ENCODE measurements around the gene MNAT1.
A peak's percentile ranks its signal among the peaks of the same experiment; 100 is the strongest.
"Not testable (repeated sequence)": the region's sequence is repeated elsewhere in the genome, so short reads cannot be mapped to it uniquely, and the experiment has no call there.

MNAT1 gene

GRCh38 chr14:60734465-60735242 is at the start of gene MNAT1:
TSS of gene MNAT1 (plus strand) at chr14:60734761. CDS start at chr14:60734863, 102 bp downstream.
- peak; percentile 33 to 90 (median 74) for DNase-seq

DNA sequence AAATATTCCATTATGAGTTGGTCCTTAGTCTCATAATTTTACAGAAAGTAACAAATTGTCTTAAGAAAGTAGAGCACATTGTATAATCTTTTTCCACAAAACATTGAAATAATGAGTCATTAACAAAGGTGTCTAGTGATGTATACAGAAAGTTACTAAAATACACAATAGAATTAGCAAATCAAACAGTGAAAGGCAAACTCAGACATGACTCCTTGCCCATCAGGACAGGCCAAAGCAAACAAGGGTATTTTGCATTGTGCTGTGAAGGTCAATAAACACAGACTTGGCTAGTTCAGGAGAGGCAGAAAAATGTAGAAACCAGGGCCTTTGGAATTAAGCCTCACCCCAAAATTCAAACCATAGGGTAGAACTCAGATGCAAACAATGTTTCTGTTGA is 47.7 kb upstream of the MNAT1 start:
- DNase-seq = no peak

- no peak for DNase-seq
Observed at GRCh38 chr14:60691383-60692113, 43.0 kb upstream of the MNAT1 start.

GRCh38 chr14:60695327-60695726 is 39.2 kb upstream of the MNAT1 start:
- DNase-seq = no peak

GRCh38 chr14:60700598-60700997 is 34.0 kb upstream of the MNAT1 start:
- DNase-seq = no peak

DNA sequence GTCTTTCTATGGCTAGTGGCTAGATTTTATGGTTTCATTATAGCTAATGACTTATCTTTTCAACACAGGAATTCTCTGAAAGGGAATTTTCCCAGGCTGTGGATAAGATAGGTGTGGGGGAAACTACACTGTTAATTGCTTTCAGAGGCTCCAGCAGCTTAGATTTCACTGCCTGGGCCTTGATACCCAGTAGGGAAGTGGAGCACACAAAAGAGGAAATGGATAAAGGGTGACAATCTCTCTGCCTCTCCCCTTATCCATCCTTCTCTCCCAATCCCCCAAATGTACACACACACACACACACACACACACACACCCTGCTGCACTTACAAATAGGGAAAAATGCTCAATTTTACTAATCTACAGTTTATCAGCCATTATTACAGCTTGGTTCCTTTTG is 29.5 kb upstream of the MNAT1 start:
- DNase-seq = no peak

DNA sequence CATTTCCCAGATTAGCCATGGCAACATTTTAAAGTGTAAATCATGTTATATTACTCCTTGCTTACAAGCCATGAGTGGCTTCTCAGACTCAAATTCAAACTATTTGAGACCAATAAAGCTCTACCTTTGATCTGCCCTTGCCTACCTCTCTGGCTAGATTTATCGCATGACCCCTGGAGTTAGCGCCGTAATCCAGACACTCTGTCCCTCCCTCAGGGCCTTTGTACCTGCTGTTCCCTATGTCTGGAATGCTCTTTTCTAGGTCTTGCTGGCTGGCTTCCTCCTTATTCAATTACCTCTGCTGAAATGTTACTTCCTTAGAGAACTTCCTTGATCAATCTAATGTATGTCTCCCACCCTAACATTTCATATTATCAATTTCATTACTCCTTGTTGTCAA is 26.7 kb upstream of the MNAT1 start:
- no peak for DNase-seq

GRCh38 chr14:60710494-60710893 is 24.1 kb upstream of the MNAT1 start:
- DNase-seq = no peak

- DNase-seq = no peak
Observed at GRCh38 chr14:60713513-60713912, 21.0 kb upstream of the MNAT1 start.

DNA sequence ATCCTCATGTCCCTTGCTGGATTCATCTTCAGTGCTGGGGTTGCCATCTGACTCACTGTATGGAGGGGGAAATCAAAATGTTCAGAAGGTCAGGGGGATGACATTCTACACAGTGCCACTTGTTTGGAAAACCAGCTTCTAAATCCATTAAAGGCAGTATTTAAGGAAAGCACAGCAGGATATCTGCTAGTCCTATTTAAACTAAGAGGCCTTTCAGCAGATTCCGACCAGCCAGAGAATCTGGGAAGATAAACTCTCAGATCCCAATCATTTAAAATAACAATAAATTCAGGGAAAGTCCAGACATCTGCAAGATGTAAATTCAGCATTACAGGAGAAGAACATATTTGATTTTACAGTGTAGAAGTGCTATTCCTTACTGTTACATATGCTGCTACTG is 14.2 kb upstream of the MNAT1 start:
- no peak for DNase-seq

DNA sequence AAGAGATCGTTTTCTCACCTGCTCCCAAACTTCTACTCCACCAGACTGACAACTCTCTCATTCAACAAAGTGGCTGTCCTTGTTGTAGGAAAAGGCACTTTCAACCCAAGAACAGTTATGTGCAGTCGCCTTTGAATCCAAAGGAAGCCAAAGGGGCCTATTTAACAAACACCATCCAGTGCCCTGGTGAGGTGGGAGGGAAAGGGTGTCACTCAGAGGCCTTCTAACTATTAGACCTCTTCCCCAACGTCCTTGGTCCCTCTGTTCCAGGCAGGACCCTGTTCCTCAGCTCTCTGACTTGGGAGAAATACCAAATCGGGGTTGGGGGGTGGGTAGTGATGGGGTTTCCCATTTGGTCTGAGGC is 13.6 kb upstream of the MNAT1 start:
- DNase-seq = no peak

GRCh38 chr14:60721326-60722106 is 13.0 kb upstream of the MNAT1 start:
- peak in 8 of 58 donors; percentile 5 to 41 (median 24) for DNase-seq

- no peak for DNase-seq
Observed at GRCh38 chr14:60722107-60722356, 12.5 kb upstream of the MNAT1 start.

DNA sequence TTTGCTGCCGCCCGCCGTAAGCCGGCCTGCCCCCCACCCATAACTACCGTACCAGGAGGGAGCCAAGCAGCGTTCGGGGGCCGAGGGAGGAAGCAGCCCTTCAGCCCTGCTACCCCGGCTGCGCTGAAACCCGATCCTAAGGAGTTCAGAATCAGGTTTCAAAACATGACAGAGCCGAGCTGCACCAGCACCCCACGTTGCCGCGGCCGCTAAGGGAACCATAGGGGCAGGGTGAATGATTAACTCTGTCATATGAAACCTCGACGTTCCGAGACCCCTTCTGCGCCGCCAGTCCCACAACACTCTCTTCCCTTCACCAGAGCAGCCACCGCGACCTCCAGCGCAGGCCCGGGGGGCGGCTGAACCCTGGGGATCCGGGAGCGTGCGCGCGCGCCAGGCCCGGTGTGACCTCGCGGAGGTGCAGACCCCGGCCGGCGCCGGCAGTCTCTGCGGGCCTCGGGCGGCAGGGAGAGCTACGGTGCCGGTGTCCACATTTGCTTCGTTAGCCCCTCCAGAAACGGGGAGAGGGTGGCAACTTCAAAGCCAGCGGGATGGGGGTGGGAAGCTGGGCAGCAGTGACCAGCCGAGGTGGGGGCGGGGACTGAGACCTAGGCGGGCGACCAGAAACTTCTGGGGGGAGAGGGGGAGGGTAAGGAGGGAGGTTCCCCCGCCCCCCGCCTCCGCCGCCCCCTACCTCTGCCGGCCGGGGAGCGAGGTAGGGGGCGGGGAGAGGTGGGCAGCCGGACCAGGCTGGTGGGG is 12.0 kb upstream of the MNAT1 start:
- peak in 3 of 58 donors; percentile 3 to 56 (median 19) for DNase-seq

- peak in 15 of 58 donors; percentile 2 to 36 (median 26) for DNase-seq
Observed at GRCh38 chr14:60723116-60723906, 11.2 kb upstream of the MNAT1 start.

- DNase-seq = peak in 37 of 58 donors; percentile 8 to 72 (median 31)
Observed at GRCh38 chr14:60723907-60724618, 10.5 kb upstream of the MNAT1 start, which contains the start of gene SIX4. TSS of gene SIX4 (minus strand) at chr14:60724351. CDS start at chr14:60724074, 277 bp downstream.

DNA sequence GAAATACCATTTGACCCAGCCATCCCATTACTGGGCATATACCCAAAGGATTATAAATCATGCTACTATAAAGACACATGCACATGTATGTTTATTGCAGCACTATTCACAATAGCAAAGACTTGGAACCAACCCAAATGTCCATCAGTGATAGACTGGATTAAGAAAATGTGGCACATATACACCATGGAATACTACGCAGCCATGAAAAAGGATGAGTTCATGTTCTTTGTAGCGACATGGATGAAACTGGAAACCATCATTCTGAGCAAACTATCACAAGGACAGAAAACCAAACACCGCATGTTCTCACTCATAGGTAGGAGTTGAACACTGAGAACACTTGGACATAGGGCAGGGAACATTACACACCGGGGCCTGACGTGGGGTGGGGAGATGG is 3.3 kb upstream of the MNAT1 start:
- DNase-seq = not testable (repeated sequence)

DNA sequence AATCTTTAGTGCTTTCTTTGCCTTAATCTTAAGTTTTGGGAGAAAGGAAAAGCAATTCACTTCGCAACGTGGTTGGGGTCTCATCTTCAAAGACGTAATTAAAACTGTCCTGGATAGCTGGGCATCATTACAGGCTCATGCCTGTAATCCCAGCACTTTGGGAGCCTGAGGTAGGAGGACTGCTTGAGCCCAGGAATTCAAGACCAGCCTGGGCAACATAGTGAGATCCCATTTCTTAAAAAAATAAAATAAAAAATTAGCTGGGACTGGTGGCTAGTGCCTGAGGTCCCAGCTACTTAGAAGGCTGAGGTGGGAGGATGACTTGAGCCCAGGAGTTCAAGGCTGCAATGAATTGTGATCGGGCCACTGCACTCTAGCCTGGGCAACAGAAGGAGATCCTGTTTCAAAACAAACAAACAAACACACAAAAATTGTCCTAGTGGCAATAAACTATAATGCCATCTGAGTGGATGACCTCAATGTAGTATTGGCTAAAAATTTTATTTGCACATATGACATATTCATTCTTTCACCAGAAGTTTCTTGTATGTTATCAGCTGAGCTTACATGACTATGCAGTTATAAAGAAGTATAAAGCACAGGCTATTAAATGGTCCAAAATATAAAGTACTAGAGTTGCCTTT is 1.6 kb upstream of the MNAT1 start:
- DNase-seq = no peak

DNA sequence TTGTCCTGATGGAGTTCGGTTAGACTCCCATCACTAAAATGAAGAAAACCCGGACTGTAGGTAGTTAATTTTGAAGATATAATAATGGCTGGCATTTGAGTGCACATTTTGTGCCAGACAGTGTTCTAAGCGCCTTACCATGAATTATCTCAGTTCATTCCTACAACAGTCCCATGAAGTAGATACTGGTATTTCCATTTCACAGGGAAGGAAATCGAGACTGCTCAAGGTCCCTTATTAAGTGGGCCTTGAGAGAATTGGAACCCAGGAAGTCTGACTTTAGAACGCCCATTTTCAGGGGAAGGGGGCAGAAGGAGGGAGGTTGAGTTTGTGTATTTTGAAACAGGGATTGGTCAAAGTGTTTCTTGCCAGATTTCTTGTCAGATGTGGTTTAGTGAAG is 855 bp downstream of the MNAT1 start:
- DNase-seq = no peak
